D721Med (cell line): ENCODE results near the gene HTRA3.

ENCODE experiments used
- DNase-seq: peaks from one replicate; pipeline ENCODE4 v3.0.0; 2011; ENCODE audit warnings: low spot score; ENCODE audit not compliant: insufficient read length
- FAIRE-seq: peaks from 2 replicates; lab custom pipeline; 2011; peaks lifted over from hg19 to GRCh38; lab: Jason Lieb, UNC
- TF ChIP-seq, protein P1 (sequence below): IDR thresholded peaks from 2 replicates; pipeline ENCODE4 v1.5.1; 2012; ENCODE audit warnings: mild to moderate bottlenecking, control low read depth; ENCODE audit not compliant: insufficient read depth; ENCODE audit errors: missing control alignments

Gene HTRA3

DNA sequence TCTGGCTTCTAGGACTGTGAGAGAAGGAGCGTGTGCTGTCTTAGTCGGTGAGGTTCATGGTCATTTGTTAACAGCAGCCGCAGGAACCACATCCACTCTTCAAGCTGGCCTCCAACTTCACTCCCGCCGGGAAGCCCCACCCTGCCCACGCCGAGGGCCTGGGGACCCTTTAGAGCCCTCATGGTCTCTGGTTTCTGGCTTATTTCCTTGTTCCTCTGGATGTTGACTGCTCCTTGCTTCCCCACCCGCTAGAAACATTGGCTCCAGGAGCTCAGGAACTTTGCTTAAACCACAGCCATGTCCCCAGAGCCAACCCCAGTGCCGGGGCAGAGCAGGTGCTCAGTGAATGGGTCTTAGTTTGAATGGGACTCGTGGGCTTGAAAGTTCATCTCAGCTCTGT lies 40.8 kb downstream of the HTRA3 start:
- no peak for DNase-seq
- TF ChIP-seq, protein P1, sequence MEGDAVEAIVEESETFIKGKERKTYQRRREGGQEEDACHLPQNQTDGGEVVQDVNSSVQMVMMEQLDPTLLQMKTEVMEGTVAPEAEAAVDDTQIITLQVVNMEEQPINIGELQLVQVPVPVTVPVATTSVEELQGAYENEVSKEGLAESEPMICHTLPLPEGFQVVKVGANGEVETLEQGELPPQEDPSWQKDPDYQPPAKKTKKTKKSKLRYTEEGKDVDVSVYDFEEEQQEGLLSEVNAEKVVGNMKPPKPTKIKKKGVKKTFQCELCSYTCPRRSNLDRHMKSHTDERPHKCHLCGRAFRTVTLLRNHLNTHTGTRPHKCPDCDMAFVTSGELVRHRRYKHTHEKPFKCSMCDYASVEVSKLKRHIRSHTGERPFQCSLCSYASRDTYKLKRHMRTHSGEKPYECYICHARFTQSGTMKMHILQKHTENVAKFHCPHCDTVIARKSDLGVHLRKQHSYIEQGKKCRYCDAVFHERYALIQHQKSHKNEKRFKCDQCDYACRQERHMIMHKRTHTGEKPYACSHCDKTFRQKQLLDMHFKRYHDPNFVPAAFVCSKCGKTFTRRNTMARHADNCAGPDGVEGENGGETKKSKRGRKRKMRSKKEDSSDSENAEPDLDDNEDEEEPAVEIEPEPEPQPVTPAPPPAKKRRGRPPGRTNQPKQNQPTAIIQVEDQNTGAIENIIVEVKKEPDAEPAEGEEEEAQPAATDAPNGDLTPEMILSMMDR, result no peak

DNA sequence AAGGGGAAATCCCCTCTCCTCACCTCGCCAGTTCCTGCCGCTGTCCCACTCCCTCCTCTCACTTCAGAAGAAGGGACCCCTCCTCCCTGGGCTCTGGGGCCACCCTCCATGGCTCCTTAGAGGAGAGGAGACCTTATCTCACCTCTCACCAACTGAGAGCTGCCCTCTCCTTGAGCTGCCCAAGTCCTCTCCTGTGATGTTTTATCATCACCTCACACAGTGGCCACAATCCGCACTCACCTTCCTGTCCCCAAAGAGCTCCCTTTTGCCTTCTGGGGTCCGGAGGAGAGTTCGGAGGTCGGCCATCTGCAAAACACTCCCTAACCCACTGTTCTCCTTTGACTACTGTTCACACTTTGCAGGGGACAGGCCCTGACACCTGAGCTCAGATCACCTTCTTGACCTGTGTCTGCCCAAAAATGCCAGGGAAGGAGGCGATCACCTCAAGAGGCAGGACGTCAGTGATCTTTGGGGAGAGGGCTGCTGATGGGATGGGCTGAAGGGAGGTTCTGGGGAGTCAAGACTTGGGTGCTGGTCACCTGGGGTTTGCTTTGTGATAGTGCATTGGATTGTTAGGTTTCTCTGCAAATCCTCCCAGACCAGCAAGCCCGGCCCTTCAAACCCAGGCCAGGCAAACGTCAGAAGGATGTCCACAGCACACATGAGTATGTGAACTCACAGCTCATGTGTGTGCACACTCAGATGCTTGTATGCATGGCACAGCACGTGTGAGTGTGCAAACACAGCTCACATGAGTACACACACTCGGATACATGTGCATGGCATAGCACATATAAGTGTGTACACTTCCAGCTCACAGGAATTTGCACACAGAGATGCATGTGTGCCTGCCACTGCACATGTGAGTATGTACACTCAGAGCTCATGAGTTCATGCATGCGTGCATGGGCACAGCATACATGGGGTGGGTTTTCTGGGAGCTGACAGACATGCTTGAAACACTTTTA lies 41.8 kb downstream of the HTRA3 start:
- DNase-seq (no peak), FAIRE-seq (no peak)

More for the DNA sequence above, 40.8 kb downstream of the HTRA3 start:
- no peak for FAIRE-seq

DNA sequence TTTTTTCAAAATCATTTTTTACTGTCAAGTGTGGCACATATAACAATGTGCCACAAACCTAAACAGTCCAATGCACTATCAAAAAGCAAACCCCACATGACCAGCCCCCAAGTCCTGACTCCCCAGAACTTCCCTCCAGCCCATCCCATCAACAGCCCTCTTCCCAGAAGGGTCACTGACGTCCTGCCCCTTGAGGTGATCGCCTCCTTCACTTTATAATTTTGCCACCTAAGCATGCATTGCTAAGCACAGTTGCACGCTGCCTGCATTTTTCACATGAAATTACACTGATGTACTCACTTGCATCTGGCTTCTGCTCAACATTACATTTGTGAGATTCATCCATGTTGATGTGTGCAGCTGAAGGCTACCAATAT lies 42.5 kb downstream of the HTRA3 start:
- no peak for FAIRE-seq
- TF ChIP-seq, protein P1, result no peak
- DNase-seq, result no peak

More for the DNA sequence above, 41.8 kb downstream of the HTRA3 start:
- TF ChIP-seq, protein P1, result no peak

DNA sequence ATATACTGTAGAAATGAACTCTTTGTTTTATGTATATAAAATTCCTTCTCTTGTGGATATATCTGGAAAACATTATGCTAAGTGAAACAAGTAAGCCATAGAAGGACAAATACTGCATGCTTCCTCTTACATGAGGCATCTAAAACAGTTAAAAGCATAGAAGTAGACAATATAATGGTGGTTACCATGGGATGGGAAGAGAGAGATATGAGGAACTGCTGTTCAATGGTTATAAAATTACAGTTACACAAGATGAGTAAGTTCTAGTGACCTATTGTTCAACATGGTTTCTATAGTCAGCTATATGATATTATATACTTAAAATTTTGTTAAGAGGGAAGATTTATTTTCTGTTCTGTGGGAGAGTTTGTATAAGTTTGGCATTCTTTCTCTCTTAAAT lies 43.4 kb downstream of the HTRA3 start:
- TF ChIP-seq, protein P1, result no peak
- DNase-seq (no peak), FAIRE-seq (no peak)

DNA sequence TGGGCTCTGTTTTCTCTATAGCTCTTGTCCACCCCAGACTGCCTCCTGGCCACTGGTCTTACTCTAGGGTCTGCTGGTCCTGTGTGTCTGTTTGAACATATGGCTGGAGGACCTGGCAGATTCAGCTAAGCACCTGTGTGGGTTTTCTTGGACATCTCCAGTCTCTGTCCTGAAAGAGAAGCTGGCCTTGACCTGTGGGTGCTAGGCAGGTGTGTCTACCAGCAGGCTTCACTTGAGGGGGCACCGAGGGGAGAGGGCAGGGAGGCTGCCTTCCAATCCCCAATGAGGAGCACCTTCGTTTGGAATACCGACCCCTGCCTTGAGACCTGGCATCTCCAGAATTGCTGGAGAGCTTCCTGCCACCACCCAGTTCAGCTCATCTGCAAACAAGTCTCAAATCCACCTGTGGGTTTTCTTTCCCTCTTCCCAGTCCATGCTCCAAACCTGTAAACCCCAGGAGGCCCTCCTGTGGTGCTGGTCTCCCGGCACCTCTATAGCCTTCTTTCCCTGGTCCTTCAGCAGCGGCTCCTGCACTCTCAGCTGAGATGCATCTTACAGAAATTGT lies 45.2 kb downstream of the HTRA3 start:
- DNase-seq (no peak), FAIRE-seq (no peak)
- TF ChIP-seq, protein P1, result no peak

DNA sequence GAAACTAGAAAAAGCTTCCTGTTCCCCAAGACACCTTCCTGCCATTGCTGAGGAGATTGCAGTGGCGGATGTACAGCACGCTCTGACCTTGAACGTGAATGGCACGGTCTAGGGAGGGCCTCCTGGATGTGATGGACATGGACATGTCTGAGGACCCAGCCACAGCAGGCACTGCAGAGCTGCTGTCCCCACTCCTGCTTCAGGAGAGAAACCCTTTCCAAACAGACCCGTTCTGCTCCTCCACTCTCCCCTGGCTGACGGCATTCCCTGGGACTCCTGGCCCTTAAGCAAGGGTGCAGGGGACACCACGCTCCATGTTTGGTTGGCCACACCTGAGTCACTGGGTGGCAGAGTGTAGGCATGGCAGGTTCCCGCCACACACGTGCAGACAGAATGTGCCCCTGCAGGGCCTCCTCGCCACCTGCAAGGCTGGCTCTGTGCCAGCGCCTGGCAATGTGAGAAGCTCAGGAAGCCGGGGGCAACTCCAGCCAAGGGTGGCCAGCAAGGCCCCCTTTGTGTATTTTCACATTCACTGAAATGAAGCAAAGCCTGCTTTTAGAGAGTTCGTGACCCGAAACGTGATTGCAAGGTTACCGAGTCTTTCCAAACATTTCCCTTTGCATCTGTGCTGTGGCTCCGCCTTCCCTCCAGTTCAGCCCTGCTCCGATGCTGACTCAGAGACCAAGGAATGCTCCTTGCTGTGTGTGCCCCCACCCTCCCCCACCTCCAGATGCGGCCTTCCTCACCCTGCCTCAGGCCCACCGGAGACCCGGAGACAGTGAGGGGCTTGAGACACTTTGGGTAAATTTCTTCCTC lies 46.1 kb downstream of the HTRA3 start:
- TF ChIP-seq, protein P1, result no peak
- FAIRE-seq (no peak), DNase-seq (no peak)
